Upper lobe of right lung (tissue), 1 donor: Measurements from ENCODE around the gene IL20. TPM values are rescaled to one million over a fixed set of nuclear protein-coding genes. Genes with fewer than 3 reads are reported as not detected.
A peak's percentile ranks its signal among the peaks of the same experiment; 100 is the strongest.

Experiments
- ATAC-seq: fragments of 200-7000 bp; cut with Tn5 transposase; one replicate; pipeline ENCODE4 v1.9.1; 2020; ENCODE audit warnings: mild to moderate bottlenecking, moderate library complexity
- DNase-seq: peaks from one replicate; pipeline ENCODE4 v3.0.0-alpha.2; 2020
- H3K27ac ChIP-seq: fragments of 200-600 bp; one replicate; pipeline ENCODE4 v1.8.0; 2022
- H3K27me3 ChIP-seq: fragments of 200-600 bp; one replicate; pipeline ENCODE4 v1.8.0; 2022; ENCODE audit warnings: mild to moderate bottlenecking
- H3K36me3 ChIP-seq: fragments of 200-600 bp; one replicate; pipeline ENCODE4 v1.8.0; 2022
- H3K4me1 ChIP-seq: fragments of 200-600 bp; one replicate; pipeline ENCODE4 v1.8.0; 2022
- H3K4me3 ChIP-seq: fragments of 200-600 bp; one replicate; pipeline ENCODE4 v1.8.0; 2022; ENCODE audit warnings: mild to moderate bottlenecking
- H3K9me3 ChIP-seq: fragments of 200-600 bp; one replicate; pipeline ENCODE4 v1.8.0; 2022
- intact Hi-C: fragments of 100-400 bp; cut with DNase I; formaldehyde crosslinking; loops from one replicate; pipeline ENCODE4 v1.11.0; 2022
- total RNA-seq: library from RNA; stranded (reverse); fragmentation: NEBNext Ultra II Directional; extraction: Animal tissue kit (Norgen Biotek cat#: 25700); gene quantifications from one replicate; pipeline ENCODE4 v1.2.1, GENCODE V29; 2021
- TF ChIP-seq, protein P1 (sequence below): fragments of 200-600 bp; IDR thresholded peaks from one replicate; pipeline ENCODE4 v1.8.0; 2022; ENCODE audit warnings: antibody characterized with exemption
- donor health status: DM: no; HTN: yes; CAD: no; lungs with severe emphysema.

Gene IL20
- total RNA-seq, 1 donor from 2014 or later, result not detected

DNA sequence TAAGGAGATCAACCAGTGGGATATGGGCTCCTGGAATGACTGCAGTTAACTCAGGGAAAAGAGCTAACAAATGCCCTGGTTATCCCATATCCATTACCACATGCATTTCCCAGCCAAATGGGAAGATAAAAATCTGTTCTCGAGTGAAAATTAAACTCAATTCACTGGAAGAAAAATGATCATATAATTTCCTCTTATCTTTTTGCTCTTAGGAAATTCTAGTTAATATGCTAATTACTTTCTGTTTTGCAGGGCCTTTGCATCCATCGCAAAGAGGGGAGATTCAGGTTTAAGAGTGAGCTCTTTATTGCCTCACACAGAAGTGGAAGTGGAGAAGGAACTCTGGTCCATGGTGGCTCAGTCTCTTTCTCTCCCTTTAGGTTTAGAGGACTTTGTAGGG lies 28.0 kb downstream of the IL20 start:
- TF ChIP-seq, protein P1, sequence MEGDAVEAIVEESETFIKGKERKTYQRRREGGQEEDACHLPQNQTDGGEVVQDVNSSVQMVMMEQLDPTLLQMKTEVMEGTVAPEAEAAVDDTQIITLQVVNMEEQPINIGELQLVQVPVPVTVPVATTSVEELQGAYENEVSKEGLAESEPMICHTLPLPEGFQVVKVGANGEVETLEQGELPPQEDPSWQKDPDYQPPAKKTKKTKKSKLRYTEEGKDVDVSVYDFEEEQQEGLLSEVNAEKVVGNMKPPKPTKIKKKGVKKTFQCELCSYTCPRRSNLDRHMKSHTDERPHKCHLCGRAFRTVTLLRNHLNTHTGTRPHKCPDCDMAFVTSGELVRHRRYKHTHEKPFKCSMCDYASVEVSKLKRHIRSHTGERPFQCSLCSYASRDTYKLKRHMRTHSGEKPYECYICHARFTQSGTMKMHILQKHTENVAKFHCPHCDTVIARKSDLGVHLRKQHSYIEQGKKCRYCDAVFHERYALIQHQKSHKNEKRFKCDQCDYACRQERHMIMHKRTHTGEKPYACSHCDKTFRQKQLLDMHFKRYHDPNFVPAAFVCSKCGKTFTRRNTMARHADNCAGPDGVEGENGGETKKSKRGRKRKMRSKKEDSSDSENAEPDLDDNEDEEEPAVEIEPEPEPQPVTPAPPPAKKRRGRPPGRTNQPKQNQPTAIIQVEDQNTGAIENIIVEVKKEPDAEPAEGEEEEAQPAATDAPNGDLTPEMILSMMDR, result no peak
- ATAC-seq, result no peak
- H3K4me1 ChIP-seq, result peaks cover 39% of the 10 kb centered on the region
- no peak overlapping the region for H3K27ac ChIP-seq
- no peak overlapping the region for H3K4me3 ChIP-seq
- H3K36me3 ChIP-seq, result no peaks in the 10 kb centered on the region
- no peaks in the 10 kb centered on the region for H3K9me3 ChIP-seq
- DNase-seq, result no peak
- intact Hi-C loops, result no loop called here
- H3K27me3 ChIP-seq, result no peaks in the 10 kb centered on the region

DNA sequence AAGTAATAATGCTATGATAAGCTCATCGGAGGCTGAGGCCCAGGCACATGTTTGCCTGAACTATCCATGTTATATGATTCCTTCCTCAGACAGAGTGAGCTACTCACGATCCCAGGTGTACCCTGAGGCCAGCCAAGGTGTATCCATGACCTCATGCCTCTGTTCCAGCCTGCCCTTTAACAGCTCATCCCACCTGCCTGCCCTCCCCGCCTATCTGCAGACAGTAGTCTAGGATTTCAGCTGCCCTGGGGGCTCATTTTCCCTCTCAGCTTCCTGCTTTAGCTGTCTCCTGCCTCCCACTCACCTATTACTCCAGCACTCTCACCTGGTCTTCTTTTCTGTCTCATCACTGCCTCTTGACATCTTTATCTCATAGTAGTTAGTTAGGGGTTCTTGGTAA lies 29.9 kb downstream of the IL20 start:
- Histone ChIP-seq H3K9me3 (no peaks in the 10 kb centered on the region), H3K27me3 (no peaks in the 10 kb centered on the region), H3K4me1 (peaks cover 27% of the 10 kb centered on the region), H3K36me3 (no peaks in the 10 kb centered on the region), H3K4me3 (no peak overlapping the region), H3K27ac (no peak overlapping the region)
- intact Hi-C loops, result no loop called here
- ATAC-seq (no peak), DNase-seq (no peak)
- TF ChIP-seq, protein P1, result no peak

DNA sequence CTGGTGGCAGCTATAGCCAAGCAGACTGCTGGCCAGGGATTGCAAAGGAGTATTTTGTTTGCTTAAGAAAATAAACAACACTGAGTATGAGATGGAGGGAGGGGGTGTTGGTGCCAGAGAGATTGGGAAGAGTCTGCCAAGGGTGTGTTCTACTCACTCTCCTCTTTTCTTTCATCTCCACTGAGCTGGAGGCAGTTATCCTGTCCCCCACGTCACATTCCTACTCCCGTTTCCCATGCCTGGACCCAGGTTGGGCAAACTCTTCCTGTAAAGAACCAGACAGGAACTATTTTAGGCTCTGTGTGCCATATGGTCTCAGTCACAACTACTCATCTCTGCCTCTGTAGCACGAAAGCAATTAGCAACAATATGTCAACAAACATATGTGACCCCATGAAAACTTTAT lies 30.4 kb downstream of the IL20 start:
- ATAC-seq (peak; percentile 76), DNase-seq (no peak)
- TF ChIP-seq, protein P1, result no peak
- Histone ChIP-seq H3K4me3 (no peak overlapping the region), H3K4me1 (peaks cover 22% of the 10 kb centered on the region), H3K27me3 (no peaks in the 10 kb centered on the region), H3K36me3 (no peaks in the 10 kb centered on the region), H3K9me3 (no peaks in the 10 kb centered on the region), H3K27ac (no peak overlapping the region)
- intact Hi-C loops, result no loop called here

DNA sequence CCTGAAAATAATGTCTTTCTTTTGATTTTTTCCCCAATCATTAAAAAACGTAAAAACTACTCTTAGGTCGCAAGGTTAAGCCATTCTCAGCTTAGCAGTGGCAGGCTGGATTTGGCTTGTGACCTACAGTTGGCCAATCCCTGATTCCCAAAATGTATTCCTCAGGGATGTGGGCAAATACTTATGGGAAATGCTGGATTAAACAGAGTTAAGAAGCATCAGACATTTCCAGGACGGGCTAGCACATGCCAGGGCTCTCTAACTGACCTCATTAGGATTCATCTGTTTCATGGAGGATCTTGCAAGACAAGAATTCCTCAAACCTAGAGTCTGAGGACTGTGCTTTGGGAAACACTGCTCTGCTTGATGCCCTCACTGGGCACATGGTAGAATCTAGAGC lies 30.8 kb downstream of the IL20 start:
- ATAC-seq (no peak), DNase-seq (no peak)
- Histone ChIP-seq H3K9me3 (no peaks in the 10 kb centered on the region), H3K4me3 (no peak overlapping the region), H3K36me3 (no peaks in the 10 kb centered on the region), H3K27ac (peak overlapping the region; percentile 6), H3K27me3 (no peaks in the 10 kb centered on the region), H3K4me1 (peaks cover 18% of the 10 kb centered on the region)
- intact Hi-C loops, result no loop called here
- TF ChIP-seq, protein P1, result no peak

DNA sequence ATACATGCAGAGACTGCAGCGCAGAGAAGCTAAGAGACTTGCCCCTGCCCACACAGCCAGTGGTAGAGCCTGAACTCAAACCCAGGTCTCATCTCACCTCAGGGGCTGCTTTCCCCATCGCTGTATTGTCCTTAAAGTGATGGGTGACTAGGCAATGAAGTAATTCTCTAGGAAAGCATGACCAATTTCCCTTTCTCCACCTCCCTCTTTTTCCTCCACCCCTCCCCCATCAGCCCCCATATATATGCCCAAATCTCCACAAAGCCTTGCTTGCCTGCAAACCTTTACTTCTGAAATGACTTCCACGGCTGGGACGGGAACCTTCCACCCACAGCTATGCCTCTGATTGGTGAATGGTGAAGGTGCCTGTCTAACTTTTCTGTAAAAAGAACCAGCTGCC lies 31.8 kb downstream of the IL20 start, which contains the start of gene IL24:
Gene IL24, plus strand, starts transcription at position 269 of the 400 bp plus-strand sequence. CDS start 390 bp downstream, outside the sequence.
- no peak within 1 kb of the TSS for H3K4me3 ChIP-seq
- DNase-seq (no peak), ATAC-seq (no peak)
- intact Hi-C loops, result no loop called here
- TF ChIP-seq, protein P1, result no peak
- H3K36me3 ChIP-seq, result no peaks in the 10 kb centered on the region
- peak within 1 kb of the TSS; percentile 6 for H3K27ac ChIP-seq
- no peaks in the 10 kb centered on the region for H3K9me3 ChIP-seq
- peaks cover 16% of the 10 kb centered on the region for H3K4me1 ChIP-seq
- no peaks in the 10 kb centered on the region for H3K27me3 ChIP-seq
